ENCODE measurements around the gene WNT3A.

WNT3A gene

GRCh38 chr1:228006786-228007048 is at the start of gene WNT3A:
Gene WNT3A, plus strand, starts transcription at chr1:228006998. Its CDS starts 131 bp downstream, at chr1:228007129.
- TF ChIP-seq TSHZ2 (CRISPR knock-in tag; IDR thresholded peaks at IDR 0.05) = no peak
- no peak for TF ChIP-seq SNAI2 (CRISPR knock-in tag; IDR thresholded peaks at IDR 0.05)
- TF ChIP-seq ZNF565 (CRISPR knock-in tag; conservative IDR thresholded peaks at IDR 0.05; ENCODE audit: low read depth) = no peak
- no peak for TF ChIP-seq ESRRG (CRISPR knock-in tag; IDR thresholded peaks at IDR 0.05)
- TF ChIP-seq TCF4 (CRISPR knock-in tag; IDR thresholded peaks at IDR 0.05; ENCODE audit: borderline replicate concordance) = no peak
- TF ChIP-seq ZFP3 (CRISPR knock-in tag; IDR thresholded peaks at IDR 0.05) = no peak
- no peak for TF ChIP-seq BACH2 (CRISPR knock-in tag; IDR thresholded peaks at IDR 0.05; ENCODE audit: borderline replicate concordance)
- no peak for TF ChIP-seq OSR1 (CRISPR knock-in tag; IDR thresholded peaks at IDR 0.05)
- TF ChIP-seq GLIS3 (CRISPR knock-in tag; IDR thresholded peaks at IDR 0.05) = no peak
- TF ChIP-seq PATZ1 (CRISPR knock-in tag; IDR thresholded peaks at IDR 0.05; ENCODE audit: borderline replicate concordance) = no peak
- TF ChIP-seq ZFP30 (CRISPR knock-in tag; IDR thresholded peaks at IDR 0.05) = no peak
- no peak for TF ChIP-seq POU6F1 (CRISPR knock-in tag; IDR thresholded peaks at IDR 0.05; ENCODE audit: borderline replicate concordance, low read depth)
- TF ChIP-seq ARNTL (CRISPR knock-in tag; IDR thresholded peaks at IDR 0.05; ENCODE audit: borderline replicate concordance, low read depth) = no peak
- TF ChIP-seq RARB (CRISPR knock-in tag; IDR thresholded peaks at IDR 0.05) = no peak
- TF ChIP-seq ZC3H10 (CRISPR knock-in tag; IDR thresholded peaks at IDR 0.05) = no peak
- TF ChIP-seq CREB5 (CRISPR knock-in tag; IDR thresholded peaks at IDR 0.05; ENCODE audit: low read depth) = no peak
- ATAC-seq = no peak

- no peak for ATAC-seq
- TF ChIP-seq PATZ1 (CRISPR knock-in tag; IDR thresholded peaks at IDR 0.05; ENCODE audit: borderline replicate concordance) = no peak
- TF ChIP-seq SNAI2 (CRISPR knock-in tag; IDR thresholded peaks at IDR 0.05) = no peak
- TF ChIP-seq GLIS3 (CRISPR knock-in tag; IDR thresholded peaks at IDR 0.05) = no peak
- TF ChIP-seq TOX (CRISPR knock-in tag; IDR thresholded peaks at IDR 0.05; ENCODE audit: borderline replicate concordance) = no peak
- TF ChIP-seq ZNF70 (CRISPR knock-in tag; IDR thresholded peaks at IDR 0.05) = no peak
- TF ChIP-seq PPARA (CRISPR knock-in tag; IDR thresholded peaks at IDR 0.05; ENCODE audit: borderline replicate concordance) = no peak
- TF ChIP-seq ARNTL (CRISPR knock-in tag; IDR thresholded peaks at IDR 0.05; ENCODE audit: borderline replicate concordance, low read depth) = no peak
- no peak for TF ChIP-seq ESRRG (CRISPR knock-in tag; IDR thresholded peaks at IDR 0.05)
- TF ChIP-seq ZFP30 (CRISPR knock-in tag; IDR thresholded peaks at IDR 0.05) = no peak
Measured at GRCh38 chr1:227958617-227959324, 48.0 kb upstream of the WNT3A start.

GRCh38 chr1:227959325-227959860 is 47.4 kb upstream of the WNT3A start:
- no peak for TF ChIP-seq ZNF565 (CRISPR knock-in tag; conservative IDR thresholded peaks at IDR 0.05; ENCODE audit: low read depth)
- no peak for TF ChIP-seq TOX (CRISPR knock-in tag; IDR thresholded peaks at IDR 0.05; ENCODE audit: borderline replicate concordance)
- TF ChIP-seq OSR1 (CRISPR knock-in tag; IDR thresholded peaks at IDR 0.05) = no peak
- TF ChIP-seq GLIS3 (CRISPR knock-in tag; IDR thresholded peaks at IDR 0.05) = no peak
- ATAC-seq = no peak
